IMR-90 (cell line): ENCODE results near the gene SGSH. TPM values are rescaled to one million over a fixed set of nuclear protein-coding genes. Genes with fewer than 3 reads are reported as not detected.

ENCODE experiments used
- ATAC-seq: fragments of 200-7000 bp; cut with Tn5 transposase; 2 replicates; pipeline ENCODE4 v1.9.1; 2020; ENCODE audit warnings: low read depth, mild to moderate bottlenecking, moderate library complexity
- BruUV-seq: library from RNA; stranded (reverse); fragments of 400-500 nt; replicated peaks from 2 replicates; lab custom pipeline; 2021; lab: Mats Ljungman, UMichigan
- CTCF ChIA-PET: fragments of 300-600 bp; formaldehyde crosslinking; extraction: SDS; loops from one replicate; lab custom pipeline; 2021; ENCODE audit warnings: antibody characterized with exemption; lab: Yijun Ruan, JAX
- POLR2A ChIA-PET: fragments of 300-600 bp; sonication (Branson Sonifier 250); formaldehyde crosslinking; loops from one replicate; lab custom pipeline; 2022; ENCODE audit warnings: antibody characterized with exemption; ENCODE audit not compliant: unreplicated experiment; lab: Charles Lee
- DNase-seq: peaks from one replicate; pipeline ENCODE4 v3.0.0; 2013
- H2AFZ ChIP-seq: replicated peaks from 2 replicates; pipeline ENCODE3; 2013; ENCODE audit warnings: low read length, mild to moderate bottlenecking; ENCODE audit not compliant: poor library complexity
- H2AK5ac ChIP-seq: 2 replicates; pipeline ENCODE4 v1.6.1; 2013; ENCODE audit warnings: low read depth, low read length, inconsistent platforms
- H2AK9ac ChIP-seq: replicated peaks from 2 replicates; pipeline ENCODE3; 2013; ENCODE audit warnings: mild to moderate bottlenecking, low read depth, low read length, moderate library complexity; ENCODE audit not compliant: poor library complexity
- H2BK120ac ChIP-seq: 2 replicates; pipeline ENCODE4 v1.6.1; 2013; ENCODE audit warnings: low read depth, low read length, inconsistent platforms
- H2BK15ac ChIP-seq: 3 replicates; pipeline ENCODE4 v1.6.1; 2013; ENCODE audit warnings: low read depth, low read length, inconsistent platforms
- H2BK20ac ChIP-seq: 2 replicates; pipeline ENCODE4 v1.6.1; 2013; ENCODE audit warnings: low read depth, mild to moderate bottlenecking, inconsistent platforms, low read length, moderate library complexity
- H2BK5ac ChIP-seq: 2 replicates; pipeline ENCODE4 v1.6.1; 2013; ENCODE audit warnings: mild to moderate bottlenecking, low read depth, low read length, inconsistent platforms; ENCODE audit not compliant: poor library complexity, severe bottlenecking
- H3K14ac ChIP-seq: replicated peaks from 2 replicates; pipeline ENCODE4 v1.6.1; 2013; ENCODE audit warnings: low read depth, low read length, inconsistent platforms
- H3K18ac ChIP-seq: 2 replicates; pipeline ENCODE4 v1.6.1; 2013; ENCODE audit warnings: low read depth, low read length, control low read depth
- H3K23ac ChIP-seq: 2 replicates; pipeline ENCODE4 v1.6.1; 2013; ENCODE audit warnings: low read depth, low read length, inconsistent platforms
- H3K27ac ChIP-seq: 2 replicates; pipeline ENCODE4 v1.5.1; 2013; ENCODE audit warnings: mild to moderate bottlenecking, control low read depth, low read length; ENCODE audit not compliant: insufficient read depth
- H3K27me3 ChIP-seq: 2 replicates; pipeline ENCODE4 v1.6.1; 2013; ENCODE audit warnings: low read length; ENCODE audit not compliant: control insufficient read depth, insufficient read depth
- H3K36me3 ChIP-seq: 2 replicates; pipeline ENCODE4 v1.6.1; 2013; ENCODE audit warnings: low read length, mixed read lengths; ENCODE audit not compliant: control insufficient read depth, insufficient read depth
- H3K4ac ChIP-seq: 2 replicates; pipeline ENCODE4 v1.6.1; 2013; ENCODE audit warnings: low read depth, low read length, inconsistent platforms
- H3K4me1 ChIP-seq: 2 replicates; pipeline ENCODE4 v1.6.1; 2013; ENCODE audit warnings: low read length, mixed read lengths; ENCODE audit not compliant: control insufficient read depth, insufficient read depth
- H3K4me2 ChIP-seq: 2 replicates; pipeline ENCODE4 v1.6.1; 2013; ENCODE audit warnings: low read depth, mild to moderate bottlenecking, control low read depth, low read length, moderate library complexity
- H3K4me3 ChIP-seq: 2 replicates; pipeline ENCODE4 v1.5.1; 2013; ENCODE audit warnings: low read depth, mild to moderate bottlenecking, control low read depth, low read length, moderate library complexity; ENCODE audit not compliant: insufficient read depth
- H3K56ac ChIP-seq: 2 replicates; pipeline ENCODE4 v1.6.1; 2013; ENCODE audit warnings: low read length, inconsistent platforms; ENCODE audit not compliant: insufficient read depth; ENCODE audit errors: extremely low read depth
- H3K79me1 ChIP-seq, 2 experiments: 2 replicates each; pipeline ENCODE4 v1.6.1; 2013; ENCODE audit warnings: low read length in 2 of 2, inconsistent platforms in 1 of 2, low read depth in 1 of 2
- H3K9ac ChIP-seq: 2 replicates; pipeline ENCODE4 v1.6.1; 2013; ENCODE audit warnings: low read depth, low read length, control low read depth
- H3K9me1 ChIP-seq: 2 replicates; pipeline ENCODE4 v1.6.1; 2013; ENCODE audit warnings: low read length, inconsistent platforms; ENCODE audit not compliant: insufficient read depth
- H3K9me3 ChIP-seq: 2 replicates; pipeline ENCODE4 v1.6.1; 2013; ENCODE audit warnings: low read length; ENCODE audit not compliant: control insufficient read depth, insufficient read depth
- H4K20me1 ChIP-seq: 2 replicates; pipeline ENCODE4 v1.6.1; 2013; ENCODE audit warnings: low read length, inconsistent platforms; ENCODE audit not compliant: insufficient read depth
- H4K5ac ChIP-seq: 2 replicates; pipeline ENCODE4 v1.6.1; 2013; ENCODE audit warnings: mild to moderate bottlenecking, low read depth, low read length, control low read depth
- H4K8ac ChIP-seq, 2 experiments: 2 replicates each; pipeline ENCODE4 v1.6.1; 2013; ENCODE audit warnings: low read depth in 2 of 2, low read length in 2 of 2, control low read depth in 1 of 2, inconsistent platforms in 1 of 2
- H4K91ac ChIP-seq: 2 replicates; pipeline ENCODE4 v1.6.1; 2013; ENCODE audit warnings: low read depth, low read length, inconsistent platforms; ENCODE audit not compliant: insufficient read depth
- BHLHE40 ChIP-seq: fragments of 150-350 bp; IDR thresholded peaks from 2 replicates; pipeline ENCODE4 v1.6.1; 2016; ENCODE audit warnings: mild to moderate bottlenecking, low read depth, low read length
- CEBPB ChIP-seq: IDR thresholded peaks from 2 replicates; pipeline ENCODE4 v1.6.1; 2012; ENCODE audit warnings: low read depth, low read length, improper control_type of control experiment
- CHD1 ChIP-seq: IDR thresholded peaks from 2 replicates; pipeline ENCODE4 v1.6.1; 2012; ENCODE audit warnings: low read depth, low read length, improper control_type of control experiment
- CTCF ChIP-seq: conservative IDR thresholded peaks from 2 replicates; pipeline ENCODE4 v1.5.1; 2012; ENCODE audit warnings: mild to moderate bottlenecking, low read depth, low read length, improper control_type of control experiment
- ELK1 ChIP-seq: fragments of 150-350 bp; IDR thresholded peaks from 2 replicates; pipeline ENCODE4 v1.6.1; 2016; ENCODE audit warnings: low read depth, mild to moderate bottlenecking, low read length, moderate library complexity, borderline replicate concordance
- FOS ChIP-seq: fragments of 150-350 bp; IDR thresholded peaks from 2 replicates; pipeline ENCODE4 v1.6.1; 2016; ENCODE audit warnings: low read depth, low read length
- MXI1 ChIP-seq: IDR thresholded peaks from 2 replicates; pipeline ENCODE4 v1.6.1; 2012; ENCODE audit warnings: low read depth, mild to moderate bottlenecking, low read length, moderate library complexity, borderline replicate concordance
- POLR2A ChIP-seq: IDR thresholded peaks from 2 replicates; pipeline ENCODE4 v1.6.1; 2012; ENCODE audit warnings: mild to moderate bottlenecking, low read depth, low read length
- RAD21 ChIP-seq: IDR thresholded peaks from 2 replicates; pipeline ENCODE4 v1.6.1; 2012; ENCODE audit warnings: low read length, improper control_type of control experiment
- SMC3 ChIP-seq: fragments of 150-350 bp; IDR thresholded peaks from 2 replicates; pipeline ENCODE4 v1.6.1; 2016; ENCODE audit warnings: low read depth, mild to moderate bottlenecking, antibody characterized with exemption, low read length, moderate library complexity
- USF2 ChIP-seq: fragments of 150-350 bp; IDR thresholded peaks from 2 replicates; pipeline ENCODE4 v1.6.1; 2017; ENCODE audit warnings: mild to moderate bottlenecking, antibody characterized with exemption, low read length, low read depth
- WGBS, 2 experiments: methylation state at CpG; one replicate each; pipeline versions ENCODE4 v1.1.5 to v1.1.7; 2013; ENCODE audit warnings: missing lambda C conversion rate in 2 of 2; ENCODE audit not compliant: insufficient read length in 1 of 2; ENCODE audit errors: extremely low coverage in 2 of 2; 5-methylcytosine and 5-hydroxymethylcytosine counted together
- dilution Hi-C: fragments of 300-500 bp; cut with HindIII; formaldehyde crosslinking; loops from one replicate; pipeline ENCODE4 v1.14.3; 2018; ENCODE audit warnings: low sequenced_read_pairs; ENCODE audit not compliant: unreplicated experiment
- in situ Hi-C: fragments of 300-500 bp; cut with MboI; formaldehyde crosslinking; loops from 3 replicates; pipeline ENCODE4 v1.14.3; 2019; ENCODE audit warnings: low sequenced_read_pairs, inconsistent platforms, mixed read lengths
- intact Hi-C: fragments of 100-400 bp; cut with micrococcal nuclease; formaldehyde crosslinking; loops from 2 replicates; pipeline ENCODE4 v1.10.0; 2022
- polyA plus RNA-seq, 3 experiments: library from polyadenylated mRNA; depleted of rRNA; stranded (reverse); fragments of >200 nt; gene quantifications; 2 replicates each; pipeline ENCODE4 v1.2.3, GENCODE V29; 2012; ENCODE audit warnings: low replicate concordance in 1 of 3
- total RNA-seq: library from RNA; depleted of rRNA; stranded (reverse); fragments of >200 nt; gene quantifications from 2 replicates; pipeline ENCODE4 v1.2.3, GENCODE V29; 2012

The SGSH gene
- total and polyA plus RNA-seq, 2 of the 4 experiments (the other 2 are of a cell fraction) = 3.0 to 41.5 TPM

- Histone ChIP-seq H4K20me1 (no peaks in the 10 kb centered on the region), H3K23ac (no peak overlapping the region), H2BK15ac (no peak overlapping the region), H4K91ac (no peak overlapping the region), H3K4me3 (no peak overlapping the region), H3K27me3 (peaks cover 25% of the 10 kb centered on the region), H3K18ac (no peak overlapping the region), H3K4ac (no peak overlapping the region), H2BK20ac (no peak overlapping the region), H2BK5ac (no peak overlapping the region), H3K36me3 (no peaks in the 10 kb centered on the region), H4K5ac (no peak overlapping the region), H2AK9ac (no peak overlapping the region), H3K27ac (no peak overlapping the region), H3K9ac (no peak overlapping the region), H3K14ac (no peak overlapping the region), H3K4me1 (no peaks in the 10 kb centered on the region), H3K9me3 (no peaks in the 10 kb centered on the region), H3K56ac (no peak overlapping the region), H2AFZ (no peak overlapping the region), H3K9me1 (no peaks in the 10 kb centered on the region), H3K79me1 (no peaks in the 10 kb centered on the region), H2AK5ac (no peak overlapping the region), H2BK120ac (no peak overlapping the region), H4K8ac (no peak overlapping the region), H3K4me2 (no peak overlapping the region)
- TF ChIP-seq SMC3 (no peak), ELK1 (no peak), CTCF (no peak), FOS (no peak), POLR2A (no peak), CHD1 (no peak), MXI1 (no peak), BHLHE40 (no peak), USF2 (no peak), RAD21 (no peak), CEBPB (no peak)
- in situ Hi-C loops = no loop called here
- no peak for ATAC-seq
- 88% methylated on average over 5 of the region's 14 CpGs; no CpG with 5 or more reads in 1 of the 2 experiments for WGBS, 2 experiments
- no peak for DNase-seq
- no TSS peak for BruUV-seq
- ChIA-PET POLR2A (interaction anchor here (0.7 kb wide), 1 partner anchor 10 kb away, joined by 3 read pairs; no protein-coding TSS in a partner anchor), CTCF (interaction anchor here (0.9 to 1.9 kb wide), 2 partner anchors 11 to 94 kb away, joined by 3 to 4 read pairs; partner anchors contain the start of gene GAA)
- intact Hi-C loops = no loop called here
- dilution Hi-C loops = no loop called here
Measured at GRCh38 chr17:80195141-80195540, 25.0 kb downstream of the SGSH start.
